HG03558 (cell line): ENCODE measurements around the gene IL11RA.

Experiments used
- ATAC-seq: cut with Tn5 transposase; IDR thresholded peaks from one replicate; pipeline ENCODE4 v1.9.1; 2021; ENCODE audit warnings: moderate number of reproducible peaks; ENCODE audit not compliant: unreplicated experiment; ENCODE audit errors: extremely low read depth

The IL11RA gene

GRCh38 chr9:34675869-34676268 lies 23.9 kb downstream of the IL11RA start:
- no peak for ATAC-seq

GRCh38 chr9:34684145-34684544 lies 32.2 kb downstream of the IL11RA start:
- no peak for ATAC-seq

- no peak for ATAC-seq
These were observed 32.8 kb downstream of the IL11RA start for GRCh38 chr9:34684816-34685215.

GRCh38 chr9:34685591-34685990 lies 33.6 kb downstream of the IL11RA start:
- ATAC-seq: no peak

GRCh38 chr9:34686231-34686630 lies 34.2 kb downstream of the IL11RA start:
- ATAC-seq: no peak

- no peak for ATAC-seq
These were observed 34.7 kb downstream of the IL11RA start for GRCh38 chr9:34686732-34687131.

- no peak for ATAC-seq
These were observed 35.5 kb downstream of the IL11RA start for GRCh38 chr9:34687276-34688030.

GRCh38 chr9:34688329-34689115 lies 36.5 kb downstream of the IL11RA start:
- ATAC-seq: no peak

- ATAC-seq: no peak
These were observed 37.1 kb downstream of the IL11RA start for GRCh38 chr9:34689116-34689470.

- ATAC-seq: no peak
These were observed 37.5 kb downstream of the IL11RA start for GRCh38 chr9:34689512-34689911.

- ATAC-seq: no peak
These were observed 39.3 kb downstream of the IL11RA start, which contains the start of gene CCL19 for GRCh38 chr9:34690983-34691935. TSS of gene CCL19 (minus strand) at chr9:34691276. CDS start at chr9:34691139, 137 bp downstream.

GRCh38 chr9:34691936-34692315 lies 39.9 kb downstream of the IL11RA start:
- ATAC-seq: no peak

GRCh38 chr9:34693560-34693959 lies 41.6 kb downstream of the IL11RA start:
- ATAC-seq: no peak

GRCh38 chr9:34694811-34695210 lies 42.8 kb downstream of the IL11RA start:
- ATAC-seq: no peak

GRCh38 chr9:34701023-34701768 lies 49.2 kb downstream of the IL11RA start:
- no peak for ATAC-seq

- ATAC-seq: no peak
These were observed 50.1 kb downstream of the IL11RA start for GRCh38 chr9:34701769-34702736.

- ATAC-seq: no peak
These were observed 55.1 kb downstream of the IL11RA start for GRCh38 chr9:34707130-34707529.

- no peak for ATAC-seq
These were observed 57.4 kb downstream of the IL11RA start for GRCh38 chr9:34709196-34709978.
